A673 (cell line): ENCODE measurements around the gene USP3. TPM values are rescaled to one million over a fixed set of nuclear protein-coding genes. Genes with fewer than 3 reads are reported as not detected.

Experiments
- BruUV-seq: library from RNA; stranded (reverse); fragments of 400-500 nt; replicated peaks from 2 replicates; lab custom pipeline; 2021; lab: Mats Ljungman, UMichigan
- CTCF ChIA-PET: fragments of 300-600 bp; sonication (Branson Sonifier 250); formaldehyde crosslinking; loops from one replicate; lab custom pipeline; 2022; ENCODE audit warnings: antibody characterized with exemption; lab: Charles Lee
- POLR2A ChIA-PET: fragments of 300-600 bp; sonication (Branson Sonifier 250); formaldehyde crosslinking; loops from one replicate; lab custom pipeline; 2022; ENCODE audit warnings: antibody characterized with exemption; ENCODE audit not compliant: low non-redundant PET; lab: Charles Lee
- DNase-seq: peaks from one replicate; pipeline ENCODE4 v3.0.0-alpha.2; 2015; ENCODE audit warnings: low spot score
- H3K27ac ChIP-seq: fragments of 200-600 bp; sonication (generic); 2 replicates; pipeline ENCODE4 v1.5.1; 2016; ENCODE audit warnings: mixed run types, low read depth, mild to moderate bottlenecking, mixed read lengths, antibody characterized with exemption, low read length; ENCODE audit not compliant: poor library complexity, severe bottlenecking
- H3K27me3 ChIP-seq: fragments of 200-600 bp; sonication (generic); replicated peaks from 2 replicates; pipeline ENCODE4 v1.6.1; 2017; ENCODE audit warnings: mixed run types, low read depth, mild to moderate bottlenecking, mixed read lengths, antibody characterized with exemption, low read length; ENCODE audit not compliant: insufficient read depth, poor library complexity
- H3K36me3 ChIP-seq: fragments of 200-600 bp; sonication (generic); 2 replicates; pipeline ENCODE4 v1.6.1; 2016; ENCODE audit warnings: mixed run types, mild to moderate bottlenecking, mixed read lengths, antibody characterized with exemption, low read length; ENCODE audit not compliant: insufficient read depth, poor library complexity, severe bottlenecking
- H3K4me1 ChIP-seq: fragments of 200-600 bp; sonication (generic); 2 replicates; pipeline ENCODE4 v1.6.1; 2017; ENCODE audit warnings: mixed run types, mild to moderate bottlenecking, mixed read lengths, antibody characterized with exemption, low read length; ENCODE audit not compliant: insufficient read depth, poor library complexity, severe bottlenecking
- H3K4me3 ChIP-seq: fragments of 200-600 bp; sonication (generic); 2 replicates; pipeline ENCODE4 v1.5.1; 2016; ENCODE audit warnings: low read depth, mixed run types, mild to moderate bottlenecking, mixed read lengths, low read length; ENCODE audit not compliant: poor library complexity, severe bottlenecking
- H3K9me3 ChIP-seq: fragments of 200-600 bp; sonication (generic); 2 replicates; pipeline ENCODE4 v1.6.1; 2016; ENCODE audit warnings: mixed run types, low read depth, mild to moderate bottlenecking, mixed read lengths, antibody characterized with exemption, low read length; ENCODE audit not compliant: poor library complexity, severe bottlenecking
- CTCF ChIP-seq: fragments of 300-800, 200-600 bp; sonication (generic); conservative IDR thresholded peaks from 2 replicates; pipeline ENCODE4 v1.5.1; 2017; ENCODE audit warnings: low read depth, mild to moderate bottlenecking, antibody characterized with exemption, low read length, moderate library complexity, mixed read lengths
- EZH2 ChIP-seq: fragments of 200-600 bp; sonication (generic); IDR thresholded peaks from 2 replicates; pipeline ENCODE4 v1.6.1; 2017; ENCODE audit warnings: borderline replicate concordance, low read depth, mild to moderate bottlenecking, mixed read lengths, antibody characterized with exemption, low read length; ENCODE audit not compliant: poor library complexity, severe bottlenecking
- intact Hi-C: fragments of 100-400 bp; cut with micrococcal nuclease; formaldehyde crosslinking; loops from one replicate; pipeline ENCODE4 v1.10.0; 2022; ENCODE audit not compliant: unreplicated experiment
- total RNA-seq: library from RNA; stranded (reverse); gene quantifications from 2 replicates; pipeline ENCODE4 v1.2.3, GENCODE V29; 2021

USP3 gene
- total RNA-seq, 1 experiment from 2014 or later, result 65.3 TPM

- no peak for TF ChIP-seq EZH2
- no peak for TF ChIP-seq CTCF
- intact Hi-C loops, result no loop called here
- Histone ChIP-seq H3K27me3 (no peaks in the 10 kb centered on the region), H3K9me3 (no peaks in the 10 kb centered on the region), H3K4me3 (no peak overlapping the region), H3K36me3 (peaks cover 50% of the 10 kb centered on the region), H3K4me1 (no peaks in the 10 kb centered on the region), H3K27ac (no peak overlapping the region)
- CTCF ChIA-PET, result no interaction called here
- DNase-seq, result no peak
- no TSS peak for BruUV-seq
- POLR2A ChIA-PET, result no interaction called here
These were observed 132.2 kb downstream of the USP3 start for GRCh38 chr15:63636518-63637061.

GRCh38 chr15:63638839-63639238 is 134.4 kb downstream of the USP3 start:
- Histone ChIP-seq H3K9me3 (no peaks in the 10 kb centered on the region), H3K27me3 (no peaks in the 10 kb centered on the region), H3K36me3 (peaks cover 34% of the 10 kb centered on the region), H3K4me1 (no peaks in the 10 kb centered on the region), H3K4me3 (no peak overlapping the region), H3K27ac (no peak overlapping the region)
- CTCF ChIA-PET, result no interaction called here
- no TSS peak for BruUV-seq
- TF ChIP-seq CTCF (no peak), EZH2 (no peak)
- POLR2A ChIA-PET, result no interaction called here
- DNase-seq, result no peak
- intact Hi-C loops, result no loop called here

GRCh38 chr15:63640146-63640545 is 135.8 kb downstream of the USP3 start:
- CTCF ChIA-PET, result no interaction called here
- H3K9me3 ChIP-seq, result no peaks in the 10 kb centered on the region

More at GRCh38 chr15:63640146-63640545, 135.8 kb downstream of the USP3 start:
- Histone ChIP-seq H3K4me3 (no peak overlapping the region), H3K27ac (no peak overlapping the region), H3K27me3 (no peaks in the 10 kb centered on the region), H3K4me1 (no peaks in the 10 kb centered on the region), H3K36me3 (peaks cover 43% of the 10 kb centered on the region)
- no peak for TF ChIP-seq EZH2
- no peak for TF ChIP-seq CTCF
- DNase-seq, result no peak
- no TSS peak for BruUV-seq
- POLR2A ChIA-PET, result no interaction called here
- intact Hi-C loops, result no loop called here

Other genes with a start within 250 kb of the USP3 start
- gene APH1B, start 227.0 kb upstream of the USP3 start, total RNA-seq, result 6.2 and 8.1 TPM in 2 replicates
- 0.68 and 0.97 TPM in 2 replicates for gene CA12, start 122.7 kb upstream of the USP3 start, total RNA-seq
- 0.24 and 0.52 TPM in 2 replicates for gene FBXL22, start 92.8 kb downstream of the USP3 start, total RNA-seq